Activated CD4-positive, alpha-beta T cell treated with anti-CD3 and anti-CD28 coated beads, Interleukin-2, amount 50 U/mL, for 1 hour (primary cell): Measurements from ENCODE around the gene SAV1.

Experiments
- DNase-seq: peaks from one replicate; pipeline ENCODE4 v3.0.0-alpha.2; 2020

SAV1 gene

GRCh38 chr14:50605766-50606165, 62.3 kb downstream of the SAV1 start:
- DNase-seq = no peak

- DNase-seq = no peak
These were observed 64.5 kb downstream of the SAV1 start for GRCh38 chr14:50603565-50603964.

- no peak for DNase-seq
These were observed 66.1 kb downstream of the SAV1 start for GRCh38 chr14:50602035-50602434.

- no peak for DNase-seq
These were observed 66.7 kb downstream of the SAV1 start for GRCh38 chr14:50601394-50601793.

GRCh38 chr14:50600849-50601248, 67.3 kb downstream of the SAV1 start:
- DNase-seq = no peak

- no peak for DNase-seq
These were observed 68.2 kb downstream of the SAV1 start for GRCh38 chr14:50599700-50600444.

GRCh38 chr14:50598765-50599164, 69.3 kb downstream of the SAV1 start:
- no peak for DNase-seq

- no peak for DNase-seq
These were observed 73.4 kb downstream of the SAV1 start for GRCh38 chr14:50594577-50595316.

- DNase-seq = no peak
These were observed 77.6 kb downstream of the SAV1 start for GRCh38 chr14:50590464-50590863.
